D721Med (cell line): Measurements from ENCODE around the gene ATXN7L1.

Source experiments
- DNase-seq: peaks from one replicate; pipeline ENCODE4 v3.0.0; 2011; ENCODE audit warnings: low spot score; ENCODE audit not compliant: insufficient read length
- FAIRE-seq: peaks from 2 replicates; lab custom pipeline; 2011; peaks lifted over from hg19 to GRCh38; lab: Jason Lieb, UNC
- TF ChIP-seq, protein P1 (sequence below): IDR thresholded peaks from 2 replicates; pipeline ENCODE4 v1.5.1; 2012; ENCODE audit warnings: mild to moderate bottlenecking, control low read depth; ENCODE audit not compliant: insufficient read depth; ENCODE audit errors: missing control alignments

The ATXN7L1 gene

DNA sequence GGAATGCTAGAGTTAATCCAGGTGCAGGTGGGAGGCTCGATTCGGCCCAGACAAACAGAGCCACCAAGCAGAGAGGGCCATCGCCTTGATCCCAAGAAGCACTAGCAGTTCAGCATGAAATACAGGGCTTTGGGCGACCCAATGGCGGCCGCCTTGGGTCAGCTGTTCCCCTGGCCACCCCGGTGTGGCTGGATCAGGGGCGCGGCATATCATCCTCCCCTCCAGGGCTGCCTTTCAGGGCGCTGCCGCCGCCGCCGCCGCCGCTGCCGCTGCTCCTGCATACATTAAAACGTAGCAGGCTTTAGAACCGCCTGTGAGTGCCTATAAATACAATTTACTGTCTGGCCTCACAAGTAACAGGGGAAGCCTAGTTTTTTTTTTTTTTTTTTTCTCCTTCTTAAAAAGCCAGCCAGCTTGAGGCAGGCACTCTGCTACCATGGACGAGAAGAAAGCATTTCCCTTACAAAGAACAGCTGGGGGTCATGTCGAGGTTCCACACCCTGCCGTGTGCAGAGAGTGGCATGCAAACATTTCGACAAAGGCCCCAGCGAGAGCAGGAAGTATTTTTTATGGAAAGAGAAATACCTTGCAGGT, 237.4 kb downstream of the ATXN7L1 start:
- TF ChIP-seq, protein P1, sequence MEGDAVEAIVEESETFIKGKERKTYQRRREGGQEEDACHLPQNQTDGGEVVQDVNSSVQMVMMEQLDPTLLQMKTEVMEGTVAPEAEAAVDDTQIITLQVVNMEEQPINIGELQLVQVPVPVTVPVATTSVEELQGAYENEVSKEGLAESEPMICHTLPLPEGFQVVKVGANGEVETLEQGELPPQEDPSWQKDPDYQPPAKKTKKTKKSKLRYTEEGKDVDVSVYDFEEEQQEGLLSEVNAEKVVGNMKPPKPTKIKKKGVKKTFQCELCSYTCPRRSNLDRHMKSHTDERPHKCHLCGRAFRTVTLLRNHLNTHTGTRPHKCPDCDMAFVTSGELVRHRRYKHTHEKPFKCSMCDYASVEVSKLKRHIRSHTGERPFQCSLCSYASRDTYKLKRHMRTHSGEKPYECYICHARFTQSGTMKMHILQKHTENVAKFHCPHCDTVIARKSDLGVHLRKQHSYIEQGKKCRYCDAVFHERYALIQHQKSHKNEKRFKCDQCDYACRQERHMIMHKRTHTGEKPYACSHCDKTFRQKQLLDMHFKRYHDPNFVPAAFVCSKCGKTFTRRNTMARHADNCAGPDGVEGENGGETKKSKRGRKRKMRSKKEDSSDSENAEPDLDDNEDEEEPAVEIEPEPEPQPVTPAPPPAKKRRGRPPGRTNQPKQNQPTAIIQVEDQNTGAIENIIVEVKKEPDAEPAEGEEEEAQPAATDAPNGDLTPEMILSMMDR = no peak
- no peak for FAIRE-seq

DNA sequence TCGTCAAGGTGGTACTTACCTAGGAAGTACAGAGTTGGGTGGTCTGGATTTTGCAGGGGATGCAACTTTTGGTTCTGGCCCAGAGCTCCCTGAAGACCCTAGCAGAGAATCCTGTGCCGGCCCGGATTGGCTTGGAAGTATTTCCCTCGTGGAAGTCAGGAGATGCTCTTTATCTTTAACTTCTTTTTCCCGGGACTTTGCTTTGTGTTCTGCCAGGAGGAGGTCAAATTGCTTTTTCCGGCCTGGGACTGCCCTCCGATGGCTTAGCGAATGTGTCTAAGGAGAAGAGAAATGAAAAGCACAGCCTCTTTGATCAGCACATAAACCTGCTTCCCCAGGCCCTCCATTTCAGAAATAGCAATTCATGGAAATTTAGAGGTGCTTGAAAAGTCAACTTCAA, 238.1 kb downstream of the ATXN7L1 start:
- no peak for FAIRE-seq
- no peak for DNase-seq
- TF ChIP-seq, protein P1 = no peak

More for the DNA sequence above, 237.4 kb downstream of the ATXN7L1 start:
- no peak for DNase-seq

DNA sequence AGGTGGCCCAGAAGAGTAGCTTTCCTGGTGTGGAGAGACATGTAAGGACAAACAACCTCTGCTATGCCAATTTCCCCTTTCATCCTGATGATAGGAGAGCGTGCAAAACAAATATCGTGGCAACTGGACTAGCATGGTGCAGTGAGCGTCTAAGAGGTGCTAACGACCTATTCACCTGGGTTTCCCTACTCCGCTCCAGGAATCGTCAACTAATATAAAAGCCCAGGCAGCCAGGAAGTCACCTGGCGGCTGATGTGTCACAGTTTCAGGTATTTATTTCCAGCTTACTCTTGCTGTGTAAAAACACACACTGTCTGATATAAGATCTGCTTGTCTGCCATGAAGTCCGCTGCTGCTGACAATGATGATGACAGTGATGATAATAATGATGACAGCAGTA, 238.6 kb downstream of the ATXN7L1 start:
- TF ChIP-seq, protein P1 = no peak
- FAIRE-seq (no peak), DNase-seq (no peak)

DNA sequence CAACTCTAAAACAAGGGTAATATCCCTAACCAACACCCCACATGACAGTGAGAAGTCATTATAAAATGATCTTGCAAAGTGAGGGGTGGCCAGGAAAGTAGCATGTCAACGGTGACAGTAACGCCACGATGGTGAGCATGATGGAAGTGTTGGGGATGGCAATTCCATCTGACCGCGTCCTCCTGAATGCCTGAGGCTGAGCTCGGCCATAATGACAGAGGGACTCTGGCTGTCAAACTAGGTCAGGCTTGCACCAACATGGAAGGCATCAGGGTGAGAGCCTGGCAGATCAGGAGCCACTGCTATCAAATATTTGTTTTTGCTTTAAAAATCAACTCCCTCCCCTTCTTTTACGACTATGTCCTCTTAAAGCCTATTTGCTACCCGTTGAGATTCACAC, 239.4 kb downstream of the ATXN7L1 start:
- TF ChIP-seq, protein P1 = no peak
- FAIRE-seq = no peak
- DNase-seq = no peak

DNA sequence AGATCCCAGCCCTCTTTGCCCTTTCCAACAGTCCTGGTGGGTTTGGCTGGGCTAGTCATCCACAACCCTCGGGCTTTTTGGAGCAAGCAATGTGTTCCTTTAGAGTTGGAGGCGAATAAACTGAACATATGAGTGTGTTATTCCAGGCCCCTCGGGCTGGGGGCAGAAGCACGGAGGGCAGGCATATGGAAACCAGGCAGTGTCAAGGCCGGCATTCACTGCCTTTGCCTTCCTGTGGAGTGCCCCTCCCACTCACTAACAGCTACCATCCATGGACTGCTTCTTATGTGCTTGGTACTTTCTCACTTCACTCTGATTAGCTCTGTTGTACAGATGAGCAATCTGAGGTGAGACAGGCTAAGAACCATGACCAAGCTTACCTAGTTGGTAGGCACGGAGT, 241.2 kb downstream of the ATXN7L1 start:
- FAIRE-seq (no peak), DNase-seq (no peak)
- TF ChIP-seq, protein P1 = no peak

DNA sequence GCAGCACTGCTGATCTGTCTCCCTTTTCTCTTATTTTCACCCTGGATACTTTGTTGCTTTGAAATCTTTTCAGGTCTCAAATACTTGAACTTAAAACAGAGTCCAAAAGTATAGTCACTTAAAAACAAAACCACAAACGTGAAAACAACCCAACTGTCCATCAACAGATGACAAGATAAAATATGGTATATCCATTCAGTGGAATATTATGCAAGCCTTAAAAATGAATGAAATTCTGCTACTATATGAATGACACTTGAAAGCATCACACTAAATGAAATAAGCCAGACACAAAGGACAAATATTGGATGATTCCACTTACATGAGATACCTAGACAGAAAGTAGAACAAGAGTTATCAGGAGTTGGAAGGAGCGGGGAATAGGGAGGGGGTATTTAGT, 250.4 kb downstream of the ATXN7L1 start:
- FAIRE-seq (no peak), DNase-seq (no peak)
- TF ChIP-seq, protein P1 = no peak

DNA sequence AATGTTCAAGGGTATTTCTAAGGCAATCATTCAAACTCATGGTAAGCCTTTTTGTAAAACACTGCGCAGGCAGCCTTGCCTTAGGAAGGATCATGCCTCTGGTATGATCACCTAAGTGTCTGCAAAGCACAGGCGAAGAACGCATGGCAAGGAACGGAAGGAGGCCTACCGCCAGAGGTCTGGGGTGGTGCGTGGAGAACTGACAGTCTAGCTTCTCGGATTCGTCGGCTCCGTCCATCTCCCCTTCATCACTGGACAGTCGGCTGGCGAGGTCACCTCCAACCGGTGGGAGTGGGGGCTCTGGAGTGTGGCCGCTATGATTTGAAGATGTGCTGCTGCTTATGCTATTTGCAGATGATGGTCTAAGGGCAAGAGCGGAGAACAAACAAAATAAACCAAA, 252.5 kb downstream of the ATXN7L1 start:
- no peak for FAIRE-seq
- TF ChIP-seq, protein P1 = no peak
- DNase-seq = no peak
